Measurements from ENCODE around the gene SUFU. TPM values are rescaled to one million over a fixed set of nuclear protein-coding genes. Genes with fewer than 3 reads are reported as not detected.

SUFU gene
- total and polyA plus RNA-seq, 2 of the 13 experiments (the other 11 are each of a cell fraction or from before 2014, with no cell fraction given) = 2.9 to 5.5 TPM

- TF ChIP-seq MAFG (CRISPR knock-in tag; IDR thresholded peaks at IDR 0.05) = no peak
- TF ChIP-seq ATRX (CRISPR knock-in tag; IDR thresholded peaks at IDR 0.05; ENCODE audit: borderline replicate concordance) = no peak
- no peak for TF ChIP-seq STAT5B (CRISPR knock-in tag; IDR thresholded peaks at IDR 0.05)
- no peak for TF ChIP-seq FIP1L1 (IDR thresholded peaks at IDR 0.05; ENCODE audit: borderline replicate concordance, insufficient read depth, low read depth, low read length)
- no peak for TF ChIP-seq ARHGAP35 (CRISPR knock-in tag; IDR thresholded peaks at IDR 0.05; ENCODE audit: borderline replicate concordance)
- TF ChIP-seq KDM1A (CRISPR knock-in tag; IDR thresholded peaks at IDR 0.05) = no peak
- 0 out of 2 replicates have a peak, but pooled peaks have one; percentile 26 for TF ChIP-seq ZNF274 (CRISPR knock-in tag; IDR thresholded peaks at IDR 0.05)
- TF ChIP-seq YY1 (IDR thresholded peaks at IDR 0.05; ENCODE audit: insufficient read depth, insufficient replicate concordance, low read depth, low read length) = no peak
- TF ChIP-seq ZNF83 (CRISPR knock-in tag; IDR thresholded peaks at IDR 0.05; ENCODE audit: borderline replicate concordance) = no peak
- no peak for TF ChIP-seq ZNF883 (CRISPR knock-in tag; IDR thresholded peaks at IDR 0.05; ENCODE audit: not compliant biosample characterization)
- TF ChIP-seq RBM39 (IDR thresholded peaks at IDR 0.05; ENCODE audit: low read depth, low read length, poor library complexity, severe bottlenecking) = no peak
- TF ChIP-seq ZNF772 (CRISPR knock-in tag; IDR thresholded peaks at IDR 0.05) = no peak
- no peak for TF ChIP-seq ZNF24 (IDR thresholded peaks at IDR 0.05)
- TF ChIP-seq CREB1 (IDR thresholded peaks at IDR 0.05) = no peak
- no peak for TF ChIP-seq CREB1 (CRISPR knock-in tag; IDR thresholded peaks at IDR 0.05)
- TF ChIP-seq MBNL3 (CRISPR knock-in tag; conservative IDR thresholded peaks at IDR 0.05) = no peak
- TF ChIP-seq ZNF414 (CRISPR knock-in tag; IDR thresholded peaks at IDR 0.05) = no peak
- TF ChIP-seq ZNF672 (CRISPR knock-in tag; IDR thresholded peaks at IDR 0.05) = no peak
- no peak for TF ChIP-seq ZMYM2 (CRISPR knock-in tag; IDR thresholded peaks at IDR 0.05)
- no peak for TF ChIP-seq RARA (CRISPR knock-in tag; IDR thresholded peaks at IDR 0.05)
- TF ChIP-seq ZNF674 (CRISPR knock-in tag; IDR thresholded peaks at IDR 0.05; ENCODE audit: low read depth) = no peak
Measured at GRCh38 chr10:102504179-102504975, 605 bp downstream of the SUFU start (continued).

Measured in HepG2 (cell line).